Astrocyte (in vitro differentiated cells and primary cell): ENCODE results near the gene RIMBP2. TPM values are rescaled to one million over a fixed set of nuclear protein-coding genes. Genes with fewer than 3 reads are reported as not detected.

Experiments used
- DNase-seq: peaks from one replicate; pipeline ENCODE4 v3.0.0-alpha.2; 2010; ENCODE audit warnings: low read depth
- FAIRE-seq: peaks from 2 replicates; lab custom pipeline; 2011; peaks lifted over from hg19 to GRCh38; lab: Jason Lieb, UNC
- H2AFZ ChIP-seq: 2 replicates; pipeline ENCODE4 v1.6.0; 2012; ENCODE audit warnings: low read depth, low read length, inconsistent platforms
- H3K27ac ChIP-seq: 2 replicates; pipeline ENCODE4 v1.5.1; 2011; ENCODE audit warnings: low read depth, low read length, inconsistent platforms
- H3K27me3 ChIP-seq: 2 replicates; pipeline ENCODE4 v1.6.0; 2011; ENCODE audit warnings: low read length, inconsistent platforms; ENCODE audit not compliant: insufficient read depth
- H3K36me3 ChIP-seq: 2 replicates; pipeline ENCODE4 v1.5.1; 2011; ENCODE audit warnings: low read length, inconsistent platforms; ENCODE audit not compliant: insufficient read depth
- H3K4me1 ChIP-seq: 2 replicates; pipeline ENCODE4 v1.5.1; 2011; ENCODE audit warnings: low read length, inconsistent platforms; ENCODE audit not compliant: insufficient read depth
- H3K4me2 ChIP-seq: 2 replicates; pipeline ENCODE4 v1.6.0; 2012; ENCODE audit warnings: low read length, inconsistent platforms
- H3K4me3 ChIP-seq: 2 replicates; pipeline ENCODE4 v1.5.1; 2011; ENCODE audit warnings: low read depth, mild to moderate bottlenecking, low read length, inconsistent platforms; ENCODE audit not compliant: insufficient read depth
- H3K79me2 ChIP-seq: 2 replicates; pipeline ENCODE4 v1.6.0; 2012; ENCODE audit warnings: mild to moderate bottlenecking, low read length, inconsistent platforms; ENCODE audit not compliant: insufficient read depth
- H3K9ac ChIP-seq: 2 replicates; pipeline ENCODE4 v1.6.0; 2012; ENCODE audit warnings: mild to moderate bottlenecking, low read length, inconsistent platforms
- H3K9me3 ChIP-seq: 2 replicates; pipeline ENCODE4 v1.5.1; 2012; ENCODE audit warnings: low read depth, mild to moderate bottlenecking, low read length, inconsistent platforms; ENCODE audit not compliant: insufficient read depth
- H4K20me1 ChIP-seq: 2 replicates; pipeline ENCODE4 v1.6.0; 2012; ENCODE audit warnings: low read length, inconsistent platforms; ENCODE audit not compliant: insufficient read depth
- H3K27ac Mint-ChIP-seq: one replicate; pipeline ENCODE4 v1.8.0; 2021; ENCODE audit warnings: mild to moderate bottlenecking, mixed read lengths; ENCODE audit not compliant: unreplicated experiment
- H3K27me3 Mint-ChIP-seq: one replicate; pipeline ENCODE4 v1.8.0; 2021; ENCODE audit warnings: low read depth, mixed read lengths; ENCODE audit not compliant: unreplicated experiment
- H3K36me3 Mint-ChIP-seq: one replicate; pipeline ENCODE4 v1.8.0; 2021; ENCODE audit warnings: low read depth, mixed read lengths; ENCODE audit not compliant: unreplicated experiment
- H3K4me1 Mint-ChIP-seq: one replicate; pipeline ENCODE4 v1.8.0; 2021; ENCODE audit warnings: low read depth, mixed read lengths; ENCODE audit not compliant: unreplicated experiment
- H3K4me3 Mint-ChIP-seq: one replicate; pipeline ENCODE4 v1.8.0; 2021; ENCODE audit warnings: mild to moderate bottlenecking, moderate library complexity, mixed read lengths; ENCODE audit not compliant: unreplicated experiment
- H3K9me3 Mint-ChIP-seq: one replicate; pipeline ENCODE4 v1.8.0; 2021; ENCODE audit warnings: mild to moderate bottlenecking, mixed read lengths; ENCODE audit not compliant: unreplicated experiment
- EZH2 ChIP-seq: IDR thresholded peaks from 2 replicates; pipeline ENCODE4 v1.6.1; 2012; ENCODE audit warnings: mild to moderate bottlenecking, low read length, inconsistent platforms; ENCODE audit not compliant: insufficient read depth
- total RNA-seq: library from RNA; stranded (reverse); gene quantifications from 2 replicates; pipeline ENCODE4 v1.2.1, GENCODE V29; 2021
- TF ChIP-seq, protein P1 (sequence below): IDR thresholded peaks from 2 replicates; pipeline ENCODE4 v1.5.1; 2011; ENCODE audit warnings: low read depth, mild to moderate bottlenecking, inconsistent platforms, low read length, moderate library complexity; ENCODE audit not compliant: insufficient read depth

The RIMBP2 gene
- total RNA-seq, 1 donor from 2014 or later: 2.2 TPM

DNA sequence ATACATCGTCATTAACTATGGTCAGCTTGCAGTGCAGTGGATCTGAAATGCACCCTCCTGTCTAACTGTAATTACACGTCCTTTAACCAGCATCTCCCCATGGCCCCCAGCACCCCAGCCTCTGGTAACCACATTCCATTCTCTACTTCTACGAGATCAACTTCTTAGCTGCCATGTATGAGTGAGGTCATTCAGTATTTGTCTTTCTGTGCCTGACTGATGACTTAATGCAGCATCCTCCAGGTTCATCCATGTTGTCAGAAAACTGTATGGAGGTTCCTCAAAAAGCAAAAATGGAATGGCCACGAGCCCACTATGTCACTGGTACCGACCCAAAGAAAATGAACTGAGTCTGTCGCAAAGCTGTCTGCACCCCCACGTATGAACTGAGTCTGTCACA, 107.3 kb downstream of the RIMBP2 start:
- FAIRE-seq (no peak), DNase-seq (no peak)
- Histone ChIP-seq H3K4me2 (no peak overlapping the region), H3K4me1 (no peaks in the 10 kb centered on the region), H3K79me2 (no peaks in the 10 kb centered on the region), H3K9ac (no peak overlapping the region), H3K27me3 (no peaks in the 10 kb centered on the region), H2AFZ (no peak overlapping the region), H3K36me3 (no peaks in the 10 kb centered on the region), H3K27ac (no peak overlapping the region), H3K4me3 (no peak overlapping the region), H4K20me1 (no peaks in the 10 kb centered on the region), H3K9me3 (no peaks in the 10 kb centered on the region)
- Mint-ChIP-seq H3K27ac (no peak overlapping the region), H3K4me1 (no peaks in the 10 kb centered on the region), H3K4me3 (no peak overlapping the region), H3K27me3 (no peaks in the 10 kb centered on the region), H3K9me3 (peaks cover 1% of the 10 kb centered on the region), H3K36me3 (no peaks in the 10 kb centered on the region)
- TF ChIP-seq, protein P1, sequence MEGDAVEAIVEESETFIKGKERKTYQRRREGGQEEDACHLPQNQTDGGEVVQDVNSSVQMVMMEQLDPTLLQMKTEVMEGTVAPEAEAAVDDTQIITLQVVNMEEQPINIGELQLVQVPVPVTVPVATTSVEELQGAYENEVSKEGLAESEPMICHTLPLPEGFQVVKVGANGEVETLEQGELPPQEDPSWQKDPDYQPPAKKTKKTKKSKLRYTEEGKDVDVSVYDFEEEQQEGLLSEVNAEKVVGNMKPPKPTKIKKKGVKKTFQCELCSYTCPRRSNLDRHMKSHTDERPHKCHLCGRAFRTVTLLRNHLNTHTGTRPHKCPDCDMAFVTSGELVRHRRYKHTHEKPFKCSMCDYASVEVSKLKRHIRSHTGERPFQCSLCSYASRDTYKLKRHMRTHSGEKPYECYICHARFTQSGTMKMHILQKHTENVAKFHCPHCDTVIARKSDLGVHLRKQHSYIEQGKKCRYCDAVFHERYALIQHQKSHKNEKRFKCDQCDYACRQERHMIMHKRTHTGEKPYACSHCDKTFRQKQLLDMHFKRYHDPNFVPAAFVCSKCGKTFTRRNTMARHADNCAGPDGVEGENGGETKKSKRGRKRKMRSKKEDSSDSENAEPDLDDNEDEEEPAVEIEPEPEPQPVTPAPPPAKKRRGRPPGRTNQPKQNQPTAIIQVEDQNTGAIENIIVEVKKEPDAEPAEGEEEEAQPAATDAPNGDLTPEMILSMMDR: no peak
- TF ChIP-seq EZH2: no peak

DNA sequence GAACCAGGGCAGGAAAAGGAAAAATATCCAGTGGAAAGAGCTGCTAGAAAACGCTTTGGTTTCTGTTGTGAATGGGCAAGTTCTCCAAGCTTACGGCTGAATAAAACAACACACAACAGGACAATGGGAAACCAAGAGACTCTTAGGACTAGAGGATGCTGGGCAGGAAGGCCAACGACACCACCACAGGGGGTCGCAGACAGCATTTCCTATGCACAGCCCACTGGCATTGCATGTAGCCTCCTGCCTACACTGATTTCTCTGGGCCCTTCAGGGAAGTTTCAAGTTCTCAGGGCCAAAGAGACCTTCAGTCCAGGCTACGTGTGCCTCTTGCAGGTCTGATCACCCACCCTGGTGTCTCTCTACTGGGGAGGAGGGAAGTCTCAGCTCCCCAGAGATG, 108.0 kb downstream of the RIMBP2 start:
- Histone ChIP-seq H3K27ac (no peak overlapping the region), H3K4me1 (no peaks in the 10 kb centered on the region), H3K4me3 (no peak overlapping the region), H4K20me1 (no peaks in the 10 kb centered on the region), H3K36me3 (no peaks in the 10 kb centered on the region), H3K27me3 (no peaks in the 10 kb centered on the region), H3K9ac (no peak overlapping the region), H3K4me2 (no peak overlapping the region), H3K9me3 (no peaks in the 10 kb centered on the region), H2AFZ (no peak overlapping the region), H3K79me2 (no peaks in the 10 kb centered on the region)
- Mint-ChIP-seq H3K9me3 (peaks cover 1% of the 10 kb centered on the region), H3K27me3 (no peaks in the 10 kb centered on the region), H3K36me3 (no peaks in the 10 kb centered on the region), H3K4me3 (no peak overlapping the region), H3K27ac (no peak overlapping the region), H3K4me1 (no peaks in the 10 kb centered on the region)
- DNase-seq: no peak
- FAIRE-seq: no peak
- no peak for TF ChIP-seq EZH2
- TF ChIP-seq, protein P1: no peak

DNA sequence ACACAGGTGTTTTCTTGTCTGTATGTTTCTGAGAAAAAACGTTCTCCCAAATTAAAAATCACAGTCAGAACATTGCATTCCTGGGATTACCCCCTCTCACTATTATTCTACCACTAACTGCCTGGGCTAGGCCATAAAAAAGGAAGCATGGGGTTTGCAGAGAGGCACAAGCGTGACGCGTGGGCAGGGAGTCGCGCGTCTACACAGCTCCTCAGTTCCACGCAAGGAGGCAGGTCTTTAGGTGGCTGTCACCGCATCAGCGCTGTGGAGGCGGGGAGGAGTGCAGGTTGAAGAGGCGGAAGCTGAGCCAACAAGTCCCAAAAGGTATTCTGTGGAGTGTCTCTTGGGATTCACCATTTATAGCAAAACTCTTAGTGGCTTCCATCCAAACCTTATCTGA, 109.9 kb downstream of the RIMBP2 start:
- Mint-ChIP-seq H3K27ac (no peak overlapping the region), H3K4me3 (no peak overlapping the region), H3K36me3 (no peaks in the 10 kb centered on the region), H3K27me3 (no peaks in the 10 kb centered on the region), H3K9me3 (peaks cover 1% of the 10 kb centered on the region), H3K4me1 (no peaks in the 10 kb centered on the region)
- TF ChIP-seq, protein P1: no peak
- TF ChIP-seq EZH2: no peak
- FAIRE-seq: no peak
- H3K79me2 ChIP-seq: no peaks in the 10 kb centered on the region
- H3K27ac ChIP-seq: no peak overlapping the region
- H3K9me3 ChIP-seq: no peaks in the 10 kb centered on the region
- H3K4me2 ChIP-seq: no peak overlapping the region
- H3K9ac ChIP-seq: no peak overlapping the region
- no peaks in the 10 kb centered on the region for H3K27me3 ChIP-seq
- no peaks in the 10 kb centered on the region for H4K20me1 ChIP-seq
- no peaks in the 10 kb centered on the region for H3K36me3 ChIP-seq
- H3K4me1 ChIP-seq: no peaks in the 10 kb centered on the region
- H2AFZ ChIP-seq: no peak overlapping the region
- no peak for DNase-seq
- H3K4me3 ChIP-seq: no peak overlapping the region
